ENCODE results near the gene ATP23. TPM values are rescaled to one million over a fixed set of nuclear protein-coding genes. Genes with fewer than 3 reads are reported as not detected.
A peak's percentile ranks its signal among the peaks of the same experiment; 100 is the strongest.

ATP23 gene, protein sequence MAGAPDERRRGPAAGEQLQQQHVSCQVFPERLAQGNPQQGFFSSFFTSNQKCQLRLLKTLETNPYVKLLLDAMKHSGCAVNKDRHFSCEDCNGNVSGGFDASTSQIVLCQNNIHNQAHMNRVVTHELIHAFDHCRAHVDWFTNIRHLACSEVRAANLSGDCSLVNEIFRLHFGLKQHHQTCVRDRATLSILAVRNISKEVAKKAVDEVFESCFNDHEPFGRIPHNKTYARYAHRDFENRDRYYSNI
- 12.9 and 19.3 TPM in 2 replicates for total RNA-seq (2014; rRNA removed; shearing (Covaris generic))
- 16.8 and 19.2 TPM in 2 replicates for polyA plus RNA-seq (2015; cell fraction: cytosol; rRNA removed)
- polyA plus RNA-seq (2015; cell fraction: nucleus; rRNA removed): 11.0 and 21.3 TPM in 2 replicates

- DNase-seq (ENCODE audit: low read depth, low spot score): peak; percentile 86
- in situ Hi-C loops (cut with HindIII; ENCODE audit: low pct_unique_long_range_greater_than_20kb, low sequenced_read_pairs): no loop called here
Measured at GRCh38 chr12:57941165-57941894, at the start of gene ATP23. Gene ATP23, plus strand, starts transcription at chr12:57941567. Its CDS starts 135 bp downstream, at chr12:57941702.

- in situ Hi-C loops (cut with HindIII; ENCODE audit: low pct_unique_long_range_greater_than_20kb, low sequenced_read_pairs): no loop called here
- DNase-seq (ENCODE audit: low read depth, low spot score): no peak
Measured at GRCh38 chr12:57892232-57892972, 49.0 kb upstream of the ATP23 start.

- peak; percentile 16 for DNase-seq (ENCODE audit: low read depth, low spot score)
- in situ Hi-C loops (cut with HindIII; ENCODE audit: low pct_unique_long_range_greater_than_20kb, low sequenced_read_pairs): no loop called here
Measured at GRCh38 chr12:57893431-57894353, 47.7 kb upstream of the ATP23 start.

DNA sequence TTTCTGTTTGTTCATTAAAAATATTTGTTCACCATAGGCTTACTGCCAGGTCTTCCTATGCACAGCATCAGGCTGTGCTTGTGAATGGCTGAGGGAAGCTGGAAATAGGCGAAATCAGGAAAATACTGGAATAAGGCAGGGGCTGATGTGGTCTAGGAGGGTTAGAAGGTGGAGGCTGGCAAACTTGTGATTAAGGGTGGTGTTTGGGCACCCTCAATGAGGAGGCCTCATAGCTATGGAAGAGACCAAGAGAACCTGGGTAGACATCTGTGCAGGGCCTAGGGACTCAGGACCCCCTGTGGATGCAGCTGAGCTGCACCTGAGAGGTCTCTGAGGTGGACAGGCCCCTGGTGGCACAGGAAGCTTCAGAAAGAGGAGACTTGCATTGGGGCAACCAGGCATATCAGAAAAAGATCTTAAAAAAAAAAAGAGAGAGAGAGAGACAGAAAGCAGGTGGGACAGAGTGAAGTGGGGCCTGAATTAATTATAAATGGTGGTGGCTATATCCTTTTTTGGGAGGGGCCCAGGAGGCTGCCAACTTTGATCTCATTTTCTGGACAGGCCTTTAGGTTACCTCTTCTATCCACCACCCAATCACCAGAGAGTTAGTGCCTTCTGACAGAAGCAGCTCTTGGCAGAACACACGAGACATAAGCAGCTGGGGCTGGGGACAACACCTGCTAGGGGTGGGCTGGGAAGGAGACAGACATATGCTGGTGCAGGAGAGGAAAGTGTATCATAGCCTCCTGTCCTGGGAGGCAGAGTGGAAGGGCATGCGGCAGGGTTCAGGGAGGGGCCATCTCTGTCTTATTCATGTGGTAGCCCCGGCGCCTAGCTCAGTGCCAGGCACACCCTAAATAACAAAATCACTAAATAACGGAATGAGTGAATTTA, 46.7 kb upstream of the ATP23 start:
- DNase-seq (ENCODE audit: low read depth, low spot score): no peak
- in situ Hi-C loops (cut with HindIII; ENCODE audit: low pct_unique_long_range_greater_than_20kb, low sequenced_read_pairs): no loop called here

GRCh38 chr12:57895389-57896114, 45.8 kb upstream of the ATP23 start:
- in situ Hi-C loops (cut with HindIII; ENCODE audit: low pct_unique_long_range_greater_than_20kb, low sequenced_read_pairs): no loop called here
- no peak for DNase-seq (ENCODE audit: low read depth, low spot score)

DNA sequence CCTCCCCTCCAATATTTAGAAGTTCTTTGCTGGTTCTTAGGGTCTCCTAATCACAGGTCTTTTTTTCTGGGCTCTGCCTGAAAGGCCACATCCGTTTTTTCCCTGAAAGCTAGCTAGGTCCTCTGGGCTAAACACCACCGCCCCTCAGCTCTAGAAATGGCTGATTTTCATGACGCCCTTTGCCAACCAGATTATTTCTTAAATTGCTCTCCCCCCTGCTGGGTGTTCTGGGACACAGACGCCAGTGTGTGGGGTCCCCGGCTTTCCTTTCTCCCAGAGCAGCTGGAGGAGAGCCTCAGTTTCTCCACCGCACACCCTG, 45.3 kb upstream of the ATP23 start:
- in situ Hi-C loops (cut with HindIII; ENCODE audit: low pct_unique_long_range_greater_than_20kb, low sequenced_read_pairs): no loop called here

GRCh38 chr12:57896434-57897201, 44.7 kb upstream of the ATP23 start:
- in situ Hi-C loops (cut with HindIII; ENCODE audit: low pct_unique_long_range_greater_than_20kb, low sequenced_read_pairs): no loop called here
- peak; percentile 57 for DNase-seq (ENCODE audit: low read depth, low spot score)

More for the DNA sequence above, 45.3 kb upstream of the ATP23 start:
- peak; percentile 8 for DNase-seq (ENCODE audit: low read depth, low spot score)

DNA sequence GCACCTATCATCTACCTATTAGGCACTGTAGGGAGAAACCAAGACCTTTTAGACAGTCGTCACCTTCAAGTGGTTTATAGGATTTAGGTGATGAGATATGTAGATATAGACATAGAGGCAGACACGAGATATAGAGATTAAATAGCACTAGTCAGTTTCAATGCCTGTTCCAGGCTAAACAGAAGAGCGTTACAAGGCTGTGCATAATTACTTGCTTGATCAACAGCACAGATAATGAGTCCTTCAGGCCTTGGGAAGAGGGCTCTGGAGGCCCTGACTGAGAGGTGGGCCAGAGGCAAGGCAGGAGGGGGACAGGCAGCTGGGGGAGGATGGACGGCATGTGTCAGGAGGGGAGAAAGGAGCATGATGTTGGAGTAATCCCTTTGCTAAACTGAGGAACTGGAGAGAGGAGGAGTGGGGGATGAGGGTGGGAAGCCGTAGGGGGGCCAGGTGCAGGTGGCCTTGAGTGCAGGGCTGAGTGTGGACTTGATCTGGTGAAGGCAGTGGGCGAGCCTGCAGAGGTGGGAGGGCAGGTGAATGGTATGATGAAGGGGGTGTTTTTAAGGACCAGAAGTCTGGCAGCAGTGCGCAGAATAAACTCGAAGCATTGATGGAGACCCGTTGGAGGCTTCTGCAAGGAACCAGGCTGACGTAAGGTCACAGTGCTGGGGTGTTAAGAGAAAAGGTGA, 43.9 kb upstream of the ATP23 start:
- in situ Hi-C loops (cut with HindIII; ENCODE audit: low pct_unique_long_range_greater_than_20kb, low sequenced_read_pairs): no loop called here
- DNase-seq (ENCODE audit: low read depth, low spot score): no peak

- in situ Hi-C loops (cut with HindIII; ENCODE audit: low pct_unique_long_range_greater_than_20kb, low sequenced_read_pairs): no loop called here
- no peak for DNase-seq (ENCODE audit: low read depth, low spot score)
Measured at GRCh38 chr12:57898308-57898970, 42.9 kb upstream of the ATP23 start.

DNA sequence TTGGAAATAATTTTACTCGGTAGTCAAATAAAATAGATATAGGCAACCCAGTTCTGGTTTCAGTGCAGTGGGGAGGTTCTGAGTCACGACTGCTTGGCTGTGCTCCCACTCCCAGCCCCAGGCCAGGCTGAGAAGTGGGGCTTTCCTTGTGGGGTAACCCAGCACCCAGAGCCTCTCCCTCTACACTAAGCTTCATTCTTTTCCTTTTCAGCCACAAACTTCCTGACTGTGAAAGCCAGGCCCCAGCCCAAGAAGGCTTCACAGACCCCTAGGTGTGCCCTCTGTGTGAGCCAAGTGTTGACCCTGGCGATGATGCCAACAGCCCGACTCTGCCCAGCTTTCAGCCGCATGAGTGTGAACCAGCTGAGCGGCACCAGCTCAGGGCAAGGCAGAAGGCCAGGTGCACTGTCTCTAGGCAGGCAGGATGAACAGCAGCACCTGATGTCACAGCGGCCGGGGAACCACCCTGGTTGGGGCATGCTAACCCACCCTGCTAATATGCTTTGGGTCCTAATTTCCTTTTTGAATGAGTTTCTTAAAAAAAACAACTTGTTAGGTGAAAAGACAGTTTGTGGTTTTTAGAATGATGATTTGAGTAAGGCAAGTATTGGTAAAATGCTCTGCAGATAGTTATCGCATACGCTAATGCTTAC, 42.2 kb upstream of the ATP23 start:
- in situ Hi-C loops (cut with HindIII; ENCODE audit: low pct_unique_long_range_greater_than_20kb, low sequenced_read_pairs): no loop called here
- no peak for DNase-seq (ENCODE audit: low read depth, low spot score)

GRCh38 chr12:57902478-57902969, 38.8 kb upstream of the ATP23 start:
- DNase-seq (ENCODE audit: low read depth, low spot score): no peak
- in situ Hi-C loops (cut with HindIII; ENCODE audit: low pct_unique_long_range_greater_than_20kb, low sequenced_read_pairs): no loop called here

DNA sequence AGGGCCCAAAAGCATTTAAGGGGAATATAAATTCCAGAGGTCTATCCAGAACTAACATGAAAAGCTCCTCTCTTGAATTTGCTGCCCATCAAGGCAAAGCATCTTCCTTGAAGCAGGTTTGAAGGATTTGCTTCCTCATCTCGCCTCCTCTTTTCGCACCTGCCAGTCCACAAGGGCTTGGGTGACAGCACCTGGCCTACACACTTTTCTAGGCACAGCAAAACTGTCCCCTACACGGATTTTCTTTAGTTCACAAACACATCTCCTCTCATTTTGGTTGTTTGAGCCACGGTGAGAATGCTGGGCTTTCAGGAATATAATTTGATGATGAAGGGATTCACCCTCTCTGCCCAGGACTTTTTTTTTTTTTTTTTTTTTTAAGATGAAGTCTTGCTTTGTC, 36.9 kb upstream of the ATP23 start:
- in situ Hi-C loops (cut with HindIII; ENCODE audit: low pct_unique_long_range_greater_than_20kb, low sequenced_read_pairs): no loop called here
- DNase-seq (ENCODE audit: low read depth, low spot score): no peak

GRCh38 chr12:57904848-57905811, 36.2 kb upstream of the ATP23 start:
- in situ Hi-C loops (cut with HindIII; ENCODE audit: low pct_unique_long_range_greater_than_20kb, low sequenced_read_pairs): no loop called here
- peak; percentile 93 for DNase-seq (ENCODE audit: low read depth, low spot score)
